ENCODE results near the gene RHBDD2.
"Not testable (repeated sequence)": the region's sequence is repeated elsewhere in the genome, so short reads cannot be mapped to it uniquely, and the experiment has no call there.

Gene RHBDD2

GRCh38 chr7:75854233-75854632, 24.6 kb upstream of the RHBDD2 start:
- no peak overlapping the region for H3K27ac ChIP-seq
- no peak for DNase-seq (ENCODE audit: low spot score)
- H3K4me3 ChIP-seq, result no peak overlapping the region
- no peak for TF ChIP-seq CTCF (IDR thresholded peaks at IDR 0.05)

GRCh38 chr7:75854813-75855345, 24.0 kb upstream of the RHBDD2 start:
- H3K27ac ChIP-seq; H3K4me3 ChIP-seq; DNase-seq (ENCODE audit: low spot score): not testable (repeated sequence)

DNA sequence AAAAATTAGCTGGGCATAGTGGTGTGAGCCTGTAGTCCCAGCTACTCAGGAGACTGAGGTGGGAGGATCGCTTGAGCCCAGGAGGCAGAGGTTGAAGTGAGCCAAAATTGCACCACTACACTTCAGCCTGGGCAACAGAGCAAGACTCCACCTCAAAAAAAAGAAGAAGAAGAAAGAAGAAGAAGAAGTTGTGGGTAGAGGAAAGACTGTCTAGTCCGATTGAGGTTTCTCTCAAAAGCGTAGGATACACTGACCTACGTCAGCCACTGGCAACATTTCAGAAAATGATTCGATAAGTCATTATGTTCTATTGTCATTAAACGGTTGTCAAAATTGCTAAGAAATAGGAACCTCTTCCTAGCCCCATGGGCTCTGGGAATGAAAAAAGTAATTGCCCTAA, 22.3 kb upstream of the RHBDD2 start:
- no peak for DNase-seq (ENCODE audit: low spot score)
- Histone ChIP-seq H3K27ac (no peak overlapping the region), H3K4me3 (no peak overlapping the region)
- TF ChIP-seq CTCF (IDR thresholded peaks at IDR 0.05), result no peak

GRCh38 chr7:75858410-75858809, 20.4 kb upstream of the RHBDD2 start:
- TF ChIP-seq CTCF (IDR thresholded peaks at IDR 0.05), result no peak

DNA sequence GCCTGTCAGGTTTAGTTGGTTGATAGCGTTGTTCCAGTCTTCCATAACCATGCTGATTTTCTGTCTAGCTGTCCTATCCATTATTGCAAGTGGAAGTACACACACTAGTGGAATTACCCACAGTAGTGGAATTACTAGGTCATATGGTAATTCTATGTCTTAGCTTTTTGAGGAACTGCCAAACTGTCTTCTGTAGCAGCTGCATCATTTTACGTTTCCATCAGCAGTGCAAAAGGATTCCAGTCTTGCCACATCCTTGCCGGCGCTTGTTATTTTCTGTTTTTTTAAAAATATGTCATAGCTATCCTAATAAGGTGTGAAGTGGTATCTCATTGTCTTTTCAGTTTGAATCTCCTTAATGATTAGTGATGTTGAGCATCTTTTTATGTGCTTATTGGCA, 17.2 kb upstream of the RHBDD2 start:
- Histone ChIP-seq H3K27ac (peak overlapping the region; percentile 20 to 56), H3K4me3 (no peak overlapping the region)
- DNase-seq (ENCODE audit: low spot score), result no peak
- TF ChIP-seq CTCF (IDR thresholded peaks at IDR 0.05), result no peak

More at GRCh38 chr7:75858410-75858809, 20.4 kb upstream of the RHBDD2 start:
- Histone ChIP-seq H3K27ac (no peak overlapping the region), H3K4me3 (no peak overlapping the region)
- no peak for DNase-seq (ENCODE audit: low spot score)

- DNase-seq (ENCODE audit: low spot score); H3K4me3 ChIP-seq: not testable (repeated sequence)
Measured at GRCh38 chr7:75864251-75864650, 14.6 kb upstream of the RHBDD2 start.

DNA sequence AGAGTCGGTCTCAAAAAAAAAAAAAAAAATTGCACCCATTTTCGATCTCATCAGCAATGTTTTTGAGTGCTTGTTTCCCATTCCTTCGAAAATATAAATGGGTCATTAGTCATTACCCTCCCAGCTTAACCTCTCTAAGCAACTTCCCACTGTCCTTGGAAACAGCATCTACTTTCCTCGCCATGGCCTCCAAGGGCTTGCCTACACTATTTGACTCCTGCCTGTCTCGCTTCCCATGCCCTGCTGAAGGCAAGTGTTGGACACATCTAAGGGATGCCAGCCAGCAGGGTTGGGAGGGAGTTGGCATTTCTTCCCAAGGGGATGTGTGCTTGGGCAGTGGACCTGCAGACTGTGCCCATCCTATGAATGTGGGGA, 12.7 kb upstream of the RHBDD2 start:
- H3K27ac ChIP-seq, result no peak overlapping the region
- no peak overlapping the region for H3K4me3 ChIP-seq
- no peak for DNase-seq (ENCODE audit: low spot score)
- no peak for TF ChIP-seq CTCF (IDR thresholded peaks at IDR 0.05)

More at GRCh38 chr7:75864251-75864650, 14.6 kb upstream of the RHBDD2 start:
- H3K27ac ChIP-seq, result not testable (repeated sequence)

DNA sequence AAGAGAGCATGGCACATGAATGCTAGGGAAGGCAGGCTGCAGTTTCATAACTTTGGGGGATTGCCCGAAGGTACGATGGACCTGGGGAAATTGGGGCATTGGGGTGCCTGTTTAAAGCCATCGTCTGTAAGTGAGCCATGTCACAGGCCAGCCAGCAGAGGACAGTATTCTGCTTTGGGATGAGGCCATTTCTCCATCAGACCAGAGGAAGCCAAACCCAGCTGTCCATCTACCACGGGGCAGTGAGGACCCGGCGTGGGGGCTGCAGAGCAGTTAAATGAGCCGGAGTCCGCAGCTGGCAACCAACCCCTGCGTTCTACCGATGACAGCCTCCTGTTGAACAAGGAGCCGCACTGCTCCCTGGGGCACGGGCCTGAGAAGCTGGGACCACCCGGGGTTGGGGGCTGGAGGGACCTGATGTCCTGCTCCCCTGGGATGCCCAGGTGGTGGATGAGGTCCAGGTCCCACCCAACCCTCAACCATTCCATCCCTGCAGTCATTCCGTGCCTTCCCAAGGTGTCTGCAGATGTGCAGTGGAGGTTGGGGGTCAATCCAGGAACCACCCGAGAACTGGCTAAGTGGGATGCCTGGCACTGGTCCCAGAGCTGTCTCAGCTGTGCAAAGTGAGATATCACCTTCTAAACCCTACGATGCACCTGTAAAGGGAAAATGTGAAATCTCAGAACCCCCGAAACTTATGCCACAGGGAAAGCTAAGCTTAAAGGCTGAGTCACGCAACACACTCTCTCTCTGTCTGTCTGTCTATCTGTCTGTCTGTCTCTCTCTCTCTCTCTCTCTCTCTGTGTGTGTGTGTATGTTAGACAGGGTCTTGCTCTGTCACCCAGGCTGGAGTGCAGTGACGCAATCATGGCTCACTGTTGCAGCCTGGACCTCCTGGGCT, 12.1 kb upstream of the RHBDD2 start:
- peak; percentile 85 for TF ChIP-seq CTCF (IDR thresholded peaks at IDR 0.05)
- no peak overlapping the region for H3K27ac ChIP-seq
- H3K4me3 ChIP-seq, result no peak overlapping the region
- DNase-seq (ENCODE audit: low spot score), result no peak
